Vagina (tissue), 2 donors: Measurements from ENCODE around the gene AMBRA1. TPM values are rescaled to one million over a fixed set of nuclear protein-coding genes. Genes with fewer than 3 reads are reported as not detected.
A peak's percentile ranks its signal among the peaks of the same experiment; 100 is the strongest.

Experiments
- DNase-seq, 2 donors: peaks; one replicate each; pipeline ENCODE4 v3.0.0-alpha.2; 2017; ENCODE audit errors: extremely low spot score in 2 of 2
- H3K27ac ChIP-seq: fragments of 200-600 bp; sonication (generic); one replicate; pipeline ENCODE4 v1.5.1; 2019
- H3K27me3 ChIP-seq: fragments of 200-600 bp; sonication (generic); one replicate; pipeline ENCODE4 v1.5.1; 2019
- H3K36me3 ChIP-seq, 2 donors: fragments of 200-600 bp; sonication (generic); one replicate each; pipeline ENCODE4 v1.5.1; 2017 to 2019
- H3K4me1 ChIP-seq: fragments of 200-600 bp; sonication (generic); one replicate; pipeline ENCODE4 v1.5.1; 2019
- H3K4me3 ChIP-seq, 2 donors: fragments of 200-600 bp; sonication (generic); 1 replicate in 1 of 2; 2 replicates in 1 of 2; pipeline ENCODE4 v1.5.1; 2016 to 2019
- H3K9me3 ChIP-seq: fragments of 200-600 bp; sonication (generic); one replicate; pipeline ENCODE4 v1.5.1; 2019
- POLR2A ChIP-seq, 2 donors: fragments of 450-650 bp; IDR thresholded peaks; one replicate each; pipeline ENCODE4 v1.6.1; 2017; ENCODE audit warnings: antibody characterized with exemption in 2 of 2, mild to moderate bottlenecking in 2 of 2, moderate library complexity in 2 of 2
- POLR2AphosphoS5 ChIP-seq, 2 donors: sonication (generic); formaldehyde crosslinking; IDR thresholded peaks; one replicate each; pipeline ENCODE4 v1.9.0; 2017; ENCODE audit warnings: antibody characterized with exemption in 2 of 2, mild to moderate bottlenecking in 2 of 2, low read depth in 1 of 2; ENCODE audit not compliant: insufficient read depth in 1 of 2
- intact Hi-C: fragments of 100-400 bp; cut with DNase I; formaldehyde crosslinking; loops from one replicate; pipeline ENCODE4 v1.15.1; 2023
- total RNA-seq: library from RNA; depleted of rRNA; stranded (reverse); fragments of >200 nt; gene quantifications from one replicate; pipeline ENCODE4 v1.2.3, GENCODE V29; 2016
- TF ChIP-seq, protein P1 (sequence below), 3 experiments: fragments of 450-650 bp in 2 of 3; fragments of 200-600 bp in 1 of 3; sonication (generic) in 1 of 3; IDR thresholded peaks; one replicate each; pipeline ENCODE4 v1.5.1; 2017 to 2019; ENCODE audit warnings: antibody characterized with exemption in 3 of 3, mild to moderate bottlenecking in 2 of 3, moderate library complexity in 2 of 3

The AMBRA1 gene
- total RNA-seq, 1 donor from 2014 or later = 40.0 TPM

DNA sequence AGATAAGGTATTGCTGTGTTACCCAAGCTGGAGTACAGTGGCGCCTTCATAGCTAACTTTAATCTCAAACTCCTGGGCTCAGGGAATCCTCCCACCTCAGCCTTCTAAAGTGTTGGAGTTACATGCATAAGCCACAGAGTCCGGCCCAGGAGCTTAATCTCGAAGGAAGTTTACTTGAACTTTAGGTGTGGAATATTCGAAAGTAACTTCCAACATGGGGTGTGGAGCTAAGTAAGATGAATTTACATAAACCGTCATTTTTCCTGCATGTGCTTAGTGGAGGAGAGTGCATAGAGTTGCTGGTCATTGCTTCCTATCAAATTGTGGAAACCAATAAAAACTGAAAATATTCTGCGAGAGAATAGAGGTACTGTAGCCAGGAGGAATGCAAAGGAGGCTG lies 25.0 kb upstream of the AMBRA1 start:
- no peak overlapping the region for H3K27ac ChIP-seq
- peak overlapping the region in 1 of 2 donors; percentile 73 for H3K4me3 ChIP-seq
- H3K9me3 ChIP-seq = no peaks in the 10 kb centered on the region
- DNase-seq = no peak
- H3K4me1 ChIP-seq = peaks cover 35% of the 10 kb centered on the region
- intact Hi-C loops = loop anchor here (5.0 to 10.0 kb wide), 2 partner anchors 88 to 234 kb away; partner anchors contain the start of gene MDK
- TF ChIP-seq, protein P1, sequence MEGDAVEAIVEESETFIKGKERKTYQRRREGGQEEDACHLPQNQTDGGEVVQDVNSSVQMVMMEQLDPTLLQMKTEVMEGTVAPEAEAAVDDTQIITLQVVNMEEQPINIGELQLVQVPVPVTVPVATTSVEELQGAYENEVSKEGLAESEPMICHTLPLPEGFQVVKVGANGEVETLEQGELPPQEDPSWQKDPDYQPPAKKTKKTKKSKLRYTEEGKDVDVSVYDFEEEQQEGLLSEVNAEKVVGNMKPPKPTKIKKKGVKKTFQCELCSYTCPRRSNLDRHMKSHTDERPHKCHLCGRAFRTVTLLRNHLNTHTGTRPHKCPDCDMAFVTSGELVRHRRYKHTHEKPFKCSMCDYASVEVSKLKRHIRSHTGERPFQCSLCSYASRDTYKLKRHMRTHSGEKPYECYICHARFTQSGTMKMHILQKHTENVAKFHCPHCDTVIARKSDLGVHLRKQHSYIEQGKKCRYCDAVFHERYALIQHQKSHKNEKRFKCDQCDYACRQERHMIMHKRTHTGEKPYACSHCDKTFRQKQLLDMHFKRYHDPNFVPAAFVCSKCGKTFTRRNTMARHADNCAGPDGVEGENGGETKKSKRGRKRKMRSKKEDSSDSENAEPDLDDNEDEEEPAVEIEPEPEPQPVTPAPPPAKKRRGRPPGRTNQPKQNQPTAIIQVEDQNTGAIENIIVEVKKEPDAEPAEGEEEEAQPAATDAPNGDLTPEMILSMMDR (IDR thresholded peaks at IDR 0.05) = no peak
- TF ChIP-seq POLR2AphosphoS5 (IDR thresholded peaks at IDR 0.05; ENCODE audit: insufficient read depth in 1 of 2, low read depth in 1 of 2) (no peak), POLR2A (IDR thresholded peaks at IDR 0.05) (no peak)
- H3K36me3 ChIP-seq = peaks cover 0 to 6% of the 10 kb centered on the region in 2 donors
- H3K27me3 ChIP-seq = no peaks in the 10 kb centered on the region

DNA sequence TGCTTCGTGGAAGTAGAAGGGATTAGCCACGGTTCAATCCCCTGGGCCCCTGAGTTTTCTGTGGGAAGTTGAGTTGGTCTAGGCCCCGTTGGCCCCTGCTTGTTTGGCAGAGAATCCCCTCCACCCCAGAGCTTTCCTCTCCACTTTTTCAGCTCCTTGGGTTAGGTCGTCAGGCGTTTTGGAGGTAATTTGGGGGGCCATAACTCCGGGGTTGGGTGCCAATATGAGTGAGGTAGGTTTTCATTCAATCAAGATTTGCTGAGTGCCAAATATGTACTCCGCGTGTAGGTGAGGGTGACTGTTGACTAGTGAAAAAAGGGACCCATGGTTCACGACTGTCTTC lies 24.1 kb upstream of the AMBRA1 start:
- Histone ChIP-seq H3K27ac (peak overlapping the region; percentile 89), H3K9me3 (no peaks in the 10 kb centered on the region), H3K27me3 (no peaks in the 10 kb centered on the region), H3K36me3 (peaks cover 0 to 6% of the 10 kb centered on the region in 2 donors), H3K4me3 (peak overlapping the region; percentile 73 to 89), H3K4me1 (peaks cover 30% of the 10 kb centered on the region)
- DNase-seq = no peak
- no peak for TF ChIP-seq POLR2A (IDR thresholded peaks at IDR 0.05)
- no peak for TF ChIP-seq POLR2AphosphoS5 (IDR thresholded peaks at IDR 0.05; ENCODE audit: insufficient read depth in 1 of 2, low read depth in 1 of 2)
- TF ChIP-seq, protein P1 (IDR thresholded peaks at IDR 0.05) = no peak
- intact Hi-C loops = loop anchor here (5.0 to 10.0 kb wide), 2 partner anchors 89 to 233 kb away; partner anchors contain the start of gene MDK

DNA sequence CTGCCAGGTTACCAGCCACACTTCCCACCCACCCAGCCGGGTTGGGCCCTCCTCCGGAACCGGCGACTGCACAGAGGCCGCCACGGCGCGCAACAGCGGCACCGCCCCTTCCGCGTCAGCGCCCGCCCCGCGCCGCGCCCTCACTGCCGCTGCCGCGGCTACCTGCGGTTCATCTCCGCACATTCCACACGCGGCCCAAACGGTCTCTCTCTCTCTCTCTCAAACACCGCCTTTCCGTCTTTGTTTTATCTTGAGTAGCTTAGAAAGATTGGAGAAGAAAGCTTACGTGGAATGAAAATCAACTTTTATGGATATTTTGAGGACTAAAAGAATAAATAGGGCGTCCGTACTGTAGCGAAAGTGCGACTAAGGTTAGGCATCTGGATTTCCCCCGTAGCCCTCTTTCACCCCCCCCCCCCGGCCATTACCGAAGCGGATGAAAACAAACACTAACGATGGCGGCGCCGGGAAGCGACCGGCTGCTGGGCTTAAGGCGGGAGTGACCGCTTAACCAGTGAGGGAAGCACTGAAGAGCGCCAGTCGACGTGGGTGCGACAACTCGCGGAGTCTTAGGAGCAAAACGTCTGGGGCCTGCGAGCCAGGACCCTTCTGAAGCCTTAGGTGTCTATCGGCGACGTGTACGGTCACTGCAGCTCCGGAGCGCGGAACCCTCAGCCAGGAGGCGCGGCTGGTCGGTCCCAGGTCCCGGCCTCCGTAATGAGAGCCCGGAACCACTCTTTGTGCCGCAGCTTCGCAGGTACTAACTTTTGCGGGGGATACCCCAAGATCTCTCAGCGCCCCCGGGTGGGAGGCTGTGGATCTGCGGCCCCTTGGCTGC lies 23.5 kb upstream of the AMBRA1 start, which contains the start of the genes ATG13 and HARBI1:
Gene ATG13, plus strand, starts transcription at position 420 of the 838 bp plus-strand sequence. CDS start 26,739 bp downstream, outside the sequence.
Gene HARBI1, minus strand, starts transcription at position 94 of the 838 bp plus-strand sequence. CDS start 990 bp downstream, outside the sequence.
- Histone ChIP-seq H3K4me1 (peaks cover 30% of the 10 kb centered on the region), H3K36me3 (peaks cover 0 to 3% of the 10 kb centered on the region in 2 donors), H3K9me3 (no peaks in the 10 kb centered on the region), H3K4me3 (peak within 1 kb of the TSS; percentile 73 to 89), H3K27me3 (no peaks in the 10 kb centered on the region), H3K27ac (peak within 1 kb of the TSS; percentile 89)
- peak in 1 of 2 donors; percentile 15 for TF ChIP-seq POLR2A (IDR thresholded peaks at IDR 0.05)
- TF ChIP-seq POLR2AphosphoS5 (IDR thresholded peaks at IDR 0.05; ENCODE audit: insufficient read depth in 1 of 2, low read depth in 1 of 2) = peak in 1 of 2 donors; percentile 48
- TF ChIP-seq, protein P1 (IDR thresholded peaks at IDR 0.05) = peak in 2 of 3 experiments; percentile 63 to 84
- peak in 1 of 2 donors; percentile 89 for DNase-seq
- intact Hi-C loops = loop anchor here (5.0 to 10.0 kb wide), 2 partner anchors 90 to 233 kb away; partner anchors contain the start of gene MDK

DNA sequence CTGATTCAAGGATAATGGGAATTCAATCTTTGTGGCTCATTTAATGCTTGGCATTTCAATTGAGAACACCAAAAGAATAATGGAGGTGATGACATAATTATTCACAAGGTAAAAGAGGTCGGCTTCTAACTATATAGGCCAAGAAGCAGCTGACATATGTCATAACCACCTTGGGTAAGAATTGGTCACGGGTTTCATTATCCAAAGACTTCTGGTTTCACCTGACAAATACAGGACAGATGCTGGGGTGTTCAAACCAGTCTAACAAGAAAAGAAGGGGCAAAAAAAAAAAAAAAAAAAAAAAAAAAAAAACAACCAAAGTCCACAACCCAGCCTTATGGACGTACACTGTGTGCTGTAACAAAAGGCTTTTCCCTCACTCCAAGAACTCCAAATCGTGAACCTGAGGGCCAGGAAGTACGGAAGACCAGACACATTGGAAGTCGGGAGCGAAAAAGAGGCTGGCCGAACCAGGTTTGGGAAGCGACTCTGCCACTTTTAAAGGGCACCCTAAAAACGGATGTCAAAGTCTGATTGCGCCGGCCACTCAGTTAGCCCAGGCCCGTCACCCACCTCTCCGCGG lies 22.8 kb upstream of the AMBRA1 start:
- H3K4me3 ChIP-seq = peak overlapping the region; percentile 73 to 89
- TF ChIP-seq POLR2A (IDR thresholded peaks at IDR 0.05) = no peak
- no peak for TF ChIP-seq POLR2AphosphoS5 (IDR thresholded peaks at IDR 0.05; ENCODE audit: insufficient read depth in 1 of 2, low read depth in 1 of 2)
- TF ChIP-seq, protein P1 (IDR thresholded peaks at IDR 0.05) = no peak
- H3K9me3 ChIP-seq = no peaks in the 10 kb centered on the region
- intact Hi-C loops = loop anchor here (5.0 to 10.0 kb wide), 2 partner anchors 91 to 232 kb away; partner anchors contain the start of gene MDK
- H3K27ac ChIP-seq = peak overlapping the region; percentile 89
- H3K4me1 ChIP-seq = peaks cover 30% of the 10 kb centered on the region
- DNase-seq = no peak
- H3K27me3 ChIP-seq = no peaks in the 10 kb centered on the region
- no peaks in the 10 kb centered on the region for H3K36me3 ChIP-seq
